NAMALWA (cell line): Measurements from ENCODE around the gene ABCC1.
A peak's percentile ranks its signal among the peaks of the same experiment; 100 is the strongest.

Source experiments
- DNase-seq: peaks from one replicate; pipeline ENCODE4 v3.0.0-alpha.2; 2015; ENCODE audit warnings: low spot score

ABCC1 gene

DNA sequence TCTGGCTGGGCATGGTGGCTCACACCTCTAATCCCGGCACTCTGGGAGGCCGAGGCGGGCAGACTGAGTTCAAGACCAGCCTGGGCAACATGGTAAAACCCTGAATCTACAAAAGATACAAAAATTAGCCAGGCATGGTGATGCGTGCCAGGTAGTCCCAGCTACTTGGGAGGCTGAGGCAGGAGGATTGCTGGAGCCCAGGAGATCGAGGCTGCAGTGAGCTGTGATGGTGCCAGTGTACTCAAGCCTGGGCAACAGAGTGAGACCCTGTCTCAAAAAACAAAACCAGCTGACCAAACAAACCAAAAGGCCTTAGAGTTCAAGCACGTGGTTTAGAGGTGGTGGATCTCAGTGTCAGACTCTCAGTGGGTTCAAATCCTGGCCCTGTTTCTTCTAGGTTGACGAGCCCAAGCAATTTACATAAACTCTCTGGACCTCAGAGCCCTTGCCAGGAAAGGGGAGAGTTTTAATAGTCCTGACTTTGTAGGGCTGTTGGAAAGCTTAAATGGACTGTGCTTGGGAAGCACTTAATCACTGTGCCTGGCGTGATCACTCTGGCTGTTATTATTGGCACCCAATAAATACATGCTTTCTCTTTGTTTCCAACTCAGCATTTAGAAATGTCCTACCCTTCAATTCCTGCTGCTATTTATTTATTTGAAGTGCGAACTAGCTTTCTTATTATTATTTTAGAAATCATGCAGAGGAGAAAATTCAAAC, 44.7 kb downstream of the ABCC1 start:
- no peak for DNase-seq

DNA sequence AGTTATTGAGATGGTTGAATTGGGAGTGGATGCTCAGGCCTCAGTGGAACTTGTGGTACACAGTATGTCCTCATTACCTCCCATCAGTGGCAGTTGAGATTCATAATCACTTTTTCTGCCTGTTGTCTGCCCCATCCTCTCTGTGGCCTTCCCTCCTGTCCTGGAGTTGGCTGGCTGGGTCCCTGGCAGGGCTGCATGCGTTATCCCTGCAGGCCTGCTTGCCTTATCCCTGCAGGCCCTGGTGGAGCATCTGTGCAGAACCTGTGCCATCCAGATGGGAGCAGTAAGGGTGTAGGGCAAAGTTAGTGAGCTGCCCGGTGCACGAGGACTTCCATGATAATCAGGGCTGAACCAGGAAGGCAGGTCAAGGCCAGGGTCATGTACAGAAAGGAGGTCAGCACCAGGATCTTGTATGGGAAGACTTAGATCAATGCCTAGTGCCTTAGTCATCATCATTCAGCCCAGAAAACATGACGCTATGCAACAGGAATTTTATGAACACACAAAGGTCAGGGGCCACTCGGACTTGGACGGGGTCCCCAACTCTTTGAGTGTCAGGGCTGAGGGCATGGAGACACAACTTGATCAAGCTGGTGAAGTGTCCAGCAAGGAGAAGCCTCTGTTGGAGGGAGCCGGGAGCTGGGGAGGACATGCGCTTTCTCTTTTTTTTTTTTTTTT, 47.2 kb downstream of the ABCC1 start:
- DNase-seq = no peak

DNA sequence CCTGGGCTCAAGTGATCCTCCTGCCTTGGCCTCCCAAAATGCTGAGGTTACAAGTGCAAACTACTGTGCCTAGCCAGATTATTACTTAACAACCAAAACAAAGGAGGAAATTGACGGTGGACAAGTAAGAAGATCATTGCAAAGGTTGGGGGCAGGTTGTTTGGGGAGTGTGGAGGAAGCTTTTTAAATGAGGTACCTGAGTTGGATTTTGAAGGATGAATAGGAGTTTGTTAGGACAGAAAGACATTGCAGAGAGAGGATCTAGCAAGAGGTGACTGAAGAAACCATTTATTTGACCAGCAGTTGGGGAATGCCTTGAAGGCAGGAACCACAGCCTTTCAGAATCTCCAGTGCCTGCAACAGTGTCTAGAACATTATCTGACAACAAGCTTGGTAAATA, 51.3 kb downstream of the ABCC1 start:
- DNase-seq = no peak

DNA sequence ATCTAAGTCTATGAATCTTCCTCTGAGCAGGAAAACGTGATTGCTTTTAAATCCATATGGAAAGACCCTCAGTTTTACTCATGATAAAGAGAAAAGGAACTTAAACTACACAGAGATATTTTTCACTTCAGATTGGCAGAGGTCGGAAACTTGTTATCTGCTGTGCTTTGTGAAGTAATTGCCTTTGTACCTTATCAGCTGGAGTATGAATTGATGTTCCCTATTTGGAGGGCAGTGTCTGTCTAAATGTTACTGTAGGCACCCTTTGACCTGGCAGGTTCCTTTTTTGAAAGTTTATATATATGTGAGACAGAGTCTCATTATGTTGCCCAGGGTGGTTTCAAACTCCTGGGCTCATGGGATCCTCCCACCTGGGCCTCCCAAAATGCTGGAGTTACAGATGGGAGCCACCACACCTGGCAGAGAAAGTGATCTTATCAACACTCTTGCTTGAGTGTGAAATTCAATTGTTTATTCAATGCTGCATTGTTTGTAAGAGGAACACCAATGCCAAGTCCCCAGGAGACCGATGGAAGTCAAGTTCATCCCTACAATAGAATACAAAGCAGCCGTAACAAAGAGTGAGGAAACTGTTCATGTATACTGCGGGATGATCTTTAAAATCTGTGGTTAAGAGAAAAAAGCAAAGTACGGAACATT, 52.3 kb downstream of the ABCC1 start:
- DNase-seq = no peak

DNA sequence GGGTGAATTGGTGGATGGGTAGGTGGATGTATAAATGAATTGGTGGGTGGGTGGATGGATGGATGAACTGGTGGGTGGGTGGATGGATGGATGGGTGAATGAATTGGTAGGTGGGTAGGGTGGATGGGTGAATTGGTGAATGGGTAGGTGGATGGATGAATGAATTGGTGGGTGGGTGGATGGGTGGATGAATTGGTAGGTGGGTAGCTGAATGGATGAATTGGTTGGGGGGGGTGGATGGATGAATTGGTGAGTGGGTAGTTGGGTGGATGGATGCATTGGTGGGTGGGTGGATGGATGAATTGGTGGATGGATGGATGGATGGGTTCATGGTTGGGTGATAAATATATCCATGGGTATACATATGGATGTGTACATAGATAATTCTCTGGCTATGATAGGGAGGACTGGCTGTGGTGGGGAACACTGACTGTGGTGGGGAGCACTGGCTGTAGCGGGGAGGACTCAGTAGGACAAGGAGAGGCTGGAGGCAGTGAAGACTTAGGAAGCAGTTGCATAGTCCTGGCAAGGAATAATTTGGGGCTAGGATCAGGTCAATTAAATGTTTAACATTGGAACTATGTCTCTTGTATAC, 54.4 kb downstream of the ABCC1 start:
- DNase-seq = no peak

- DNase-seq = no peak
Observed at GRCh38 chr16:16004314-16004749, 54.9 kb downstream of the ABCC1 start.

DNA sequence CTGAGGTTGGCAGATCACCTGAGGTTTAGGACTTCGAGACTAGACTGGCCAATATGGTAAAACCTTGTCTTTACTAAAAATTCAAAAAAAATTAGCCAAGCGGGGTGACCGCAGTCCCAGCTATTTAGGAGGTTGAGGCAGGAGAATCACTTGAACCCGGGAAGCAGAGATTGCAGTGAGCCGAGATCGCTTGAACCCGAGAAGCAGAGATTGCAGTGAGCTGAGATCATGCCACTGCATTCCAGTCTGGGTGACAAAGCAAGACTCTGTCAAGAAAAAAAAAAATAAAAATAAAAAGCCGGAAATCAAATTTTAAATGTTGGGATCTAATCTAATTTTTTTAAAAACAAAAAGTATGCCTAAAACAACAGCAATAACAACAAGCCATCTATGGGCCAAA, 56.3 kb downstream of the ABCC1 start:
- DNase-seq = no peak

DNA sequence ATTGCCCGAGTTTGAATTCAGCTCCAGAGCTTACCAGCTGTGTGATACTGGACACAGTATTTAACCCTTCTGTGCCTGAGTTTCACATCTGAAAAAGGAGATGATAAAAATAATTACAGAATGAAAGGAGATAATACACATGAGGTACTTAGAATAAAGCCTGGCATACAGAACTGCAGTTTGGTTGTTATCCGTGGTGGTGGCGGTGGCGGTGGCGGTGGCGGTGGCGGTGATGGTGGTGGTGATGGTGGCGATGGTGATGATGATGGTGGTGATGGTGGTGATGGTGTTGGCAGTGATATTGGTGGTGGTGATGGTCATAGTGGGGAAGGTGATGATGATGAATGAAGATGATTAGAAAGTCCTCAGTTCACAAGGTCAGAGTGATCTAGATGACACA, 57.2 kb downstream of the ABCC1 start:
- DNase-seq = no peak

DNA sequence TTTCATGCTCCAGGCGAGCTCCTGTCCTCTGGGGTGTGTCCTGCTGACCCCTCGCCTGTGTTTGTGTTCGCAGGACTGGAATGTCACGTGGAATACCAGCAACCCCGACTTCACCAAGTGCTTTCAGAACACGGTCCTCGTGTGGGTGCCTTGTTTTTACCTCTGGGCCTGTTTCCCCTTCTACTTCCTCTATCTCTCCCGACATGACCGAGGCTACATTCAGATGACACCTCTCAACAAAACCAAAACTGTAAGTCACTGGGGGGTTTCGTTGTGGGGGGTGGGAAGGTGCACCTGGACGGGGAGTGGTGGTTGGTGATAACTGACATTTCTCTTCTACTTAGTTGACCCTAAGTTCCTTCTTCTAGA, 58.3 kb downstream of the ABCC1 start:
- peak; percentile 85 for DNase-seq

DNA sequence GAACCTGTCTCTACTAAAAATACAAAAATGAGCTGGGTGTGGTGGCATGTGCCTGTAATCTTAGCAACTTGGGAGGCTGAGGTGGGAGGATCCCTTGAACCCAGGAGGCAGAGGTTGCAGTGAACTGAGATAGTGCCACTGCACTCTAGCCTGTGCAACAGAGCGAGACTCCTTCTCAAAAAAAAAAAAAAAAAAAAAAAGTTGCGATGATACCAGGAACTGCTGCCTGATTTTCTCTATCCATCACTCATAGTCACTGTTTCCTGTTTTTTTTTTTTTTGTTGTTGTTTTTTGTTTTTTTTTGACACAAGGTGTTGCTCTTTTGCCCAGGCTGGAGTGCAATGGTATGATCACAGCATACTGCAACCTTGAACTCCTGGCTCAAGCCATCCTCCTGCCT, 59.2 kb downstream of the ABCC1 start:
- peak; percentile 24 for DNase-seq

GRCh38 chr16:16009401-16009800, 60.0 kb downstream of the ABCC1 start:
- DNase-seq = no peak

DNA sequence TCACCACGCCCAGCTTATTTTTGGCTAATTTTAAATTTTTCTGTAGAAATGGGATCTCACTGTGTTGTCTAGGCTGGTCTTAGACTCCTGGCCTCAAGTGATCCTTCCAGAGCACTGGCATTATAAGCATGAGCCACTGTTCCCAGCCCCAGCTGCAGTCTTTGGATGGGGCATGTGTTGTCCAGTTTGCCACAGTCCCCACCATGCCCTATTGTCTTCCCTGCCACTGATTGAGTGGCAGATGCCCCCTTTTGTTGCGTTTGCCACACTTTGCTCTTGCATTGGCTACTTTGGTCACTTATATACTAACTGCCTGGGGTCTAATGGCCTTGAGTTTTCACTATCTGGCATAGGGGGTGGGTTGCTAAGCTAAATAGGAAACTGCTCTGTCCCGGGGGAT, 60.8 kb downstream of the ABCC1 start:
- no peak for DNase-seq

GRCh38 chr16:16012144-16012543, 62.7 kb downstream of the ABCC1 start:
- DNase-seq = no peak

- no peak for DNase-seq
Observed at GRCh38 chr16:16013812-16014211, 64.4 kb downstream of the ABCC1 start.

- DNase-seq = no peak
Observed at GRCh38 chr16:16014329-16015224, 65.2 kb downstream of the ABCC1 start.

DNA sequence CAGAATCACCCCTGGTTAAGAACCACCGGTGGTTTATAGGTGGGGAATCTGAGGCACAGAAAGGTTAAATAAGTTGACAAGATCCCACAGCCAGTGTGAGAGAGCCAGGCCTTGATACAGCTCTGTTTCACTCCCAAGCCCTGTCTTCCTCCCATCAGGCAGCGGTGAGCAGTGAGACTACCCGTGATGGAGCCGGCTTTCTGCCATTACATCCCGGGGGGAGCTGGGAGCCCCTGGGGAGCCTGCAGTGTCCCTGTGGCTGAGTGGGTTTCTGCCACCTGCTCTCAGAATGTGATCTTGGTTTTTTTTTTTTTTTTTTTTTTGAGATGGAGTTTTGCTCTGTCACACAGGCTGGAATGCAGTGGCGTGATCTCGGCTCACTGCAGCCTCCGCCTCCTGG, 66.4 kb downstream of the ABCC1 start:
- no peak for DNase-seq

DNA sequence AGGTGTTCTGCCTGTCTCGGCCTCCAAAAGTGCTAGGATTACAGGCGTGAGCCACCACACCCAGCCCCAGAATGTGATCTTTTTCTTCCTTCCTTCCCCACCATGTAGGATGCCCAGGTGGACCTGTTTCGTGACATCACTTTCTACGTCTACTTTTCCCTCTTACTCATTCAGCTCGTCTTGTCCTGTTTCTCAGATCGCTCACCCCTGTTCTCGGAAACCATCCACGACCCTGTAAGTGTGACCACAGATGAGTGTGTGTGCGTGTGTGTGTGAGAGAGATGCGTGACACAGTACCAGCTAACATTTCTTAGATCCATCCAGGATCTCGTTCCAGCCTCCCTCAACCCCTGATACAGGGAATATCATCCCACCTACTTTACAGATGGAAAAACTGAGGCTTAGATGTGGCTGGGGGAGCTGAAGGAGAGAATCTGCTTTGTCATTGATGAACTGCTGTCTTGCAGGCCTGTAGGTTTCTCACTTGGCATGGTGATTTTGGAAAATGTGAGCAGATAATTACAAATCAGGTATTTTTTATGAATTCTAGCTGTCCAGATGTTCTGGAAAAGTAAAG, 67.1 kb downstream of the ABCC1 start:
- no peak for DNase-seq

DNA sequence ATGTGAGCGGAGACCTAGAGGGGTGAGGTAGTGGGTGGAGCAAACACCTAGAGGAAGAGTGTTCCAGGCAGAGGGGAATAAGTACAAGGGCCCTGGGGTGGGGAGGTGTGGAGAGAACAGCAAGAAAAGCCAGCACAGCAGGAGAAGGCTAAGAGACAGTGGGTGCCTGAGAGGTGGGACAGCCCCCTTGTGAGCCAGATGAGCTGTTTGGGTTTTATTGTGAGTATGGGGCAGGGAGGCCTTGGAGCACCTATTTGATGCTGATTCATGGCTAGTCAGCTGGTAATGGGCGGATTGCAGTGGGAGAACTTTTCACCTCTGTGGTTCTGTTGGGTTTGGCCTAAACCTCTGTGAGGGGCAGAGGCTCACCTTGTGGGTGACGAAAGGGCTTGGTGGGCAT, 68.4 kb downstream of the ABCC1 start:
- DNase-seq = no peak

GRCh38 chr16:16018705-16019104, 69.3 kb downstream of the ABCC1 start:
- DNase-seq = no peak

GRCh38 chr16:16019488-16019887, 70.1 kb downstream of the ABCC1 start:
- DNase-seq = no peak

DNA sequence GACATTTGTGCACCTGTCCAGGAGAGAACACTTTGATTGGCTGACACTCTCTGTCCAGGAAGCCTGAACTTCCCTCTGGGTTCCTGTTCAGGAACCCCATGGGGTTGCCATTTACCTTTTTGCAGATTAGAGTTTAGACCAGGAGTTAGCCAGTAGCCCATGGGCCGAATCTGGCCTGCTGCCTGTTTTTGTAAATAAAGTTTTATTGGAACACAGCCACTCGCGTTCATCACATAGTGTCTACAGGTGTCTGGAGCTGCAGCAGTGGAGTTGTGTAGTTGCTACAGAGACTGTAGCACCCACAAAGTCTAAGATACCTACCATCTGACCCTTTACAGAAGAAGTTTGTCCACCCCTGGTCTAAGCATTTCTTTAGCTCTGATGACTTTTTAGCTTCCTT, 70.9 kb downstream of the ABCC1 start:
- DNase-seq = no peak

GRCh38 chr16:16021020-16021419, 71.6 kb downstream of the ABCC1 start:
- DNase-seq = peak; percentile 49
